Panc1 (cell line): ENCODE results near the gene ABCC3. TPM values are rescaled to one million over a fixed set of nuclear protein-coding genes. Genes with fewer than 3 reads are reported as not detected.

Source experiments
- ATAC-seq: fragments of 200-7000 bp; cut with Tn5 transposase; 2 replicates; pipeline ENCODE4 v1.9.1; 2020; ENCODE audit warnings: mild to moderate bottlenecking, moderate library complexity
- BruUV-seq: library from RNA; stranded (reverse); fragments of 400-500 nt; replicated peaks from 2 replicates; lab custom pipeline; 2021; lab: Mats Ljungman, UMichigan
- CTCF ChIA-PET: fragments of 300-600 bp; sonication (Branson Sonifier 250); formaldehyde crosslinking; loops from one replicate; lab custom pipeline; 2022; ENCODE audit warnings: antibody characterized with exemption; lab: Charles Lee
- POLR2A ChIA-PET: fragments of 300-600 bp; sonication (Branson Sonifier 250); formaldehyde crosslinking; loops from one replicate; lab custom pipeline; 2022; ENCODE audit warnings: antibody characterized with exemption; lab: Charles Lee
- DNase-seq: peaks from one replicate; pipeline ENCODE4 v3.0.0-alpha.2; 2010; ENCODE audit warnings: low read depth, low spot score
- H3K27ac ChIP-seq: 2 replicates; pipeline ENCODE4 v1.5.1; 2011; ENCODE audit warnings: mild to moderate bottlenecking, low read length, inconsistent platforms
- H3K27me3 ChIP-seq: fragments of 200-500 bp; sonication (Bioruptor generic); 2 replicates; pipeline ENCODE4 v1.6.0; 2014; ENCODE audit warnings: low read length, inconsistent platforms; ENCODE audit not compliant: control insufficient read depth, insufficient read depth
- H3K36me3 ChIP-seq: fragments of 200-500 bp; sonication (Bioruptor generic); 2 replicates; pipeline ENCODE4 v1.5.1; 2014; ENCODE audit warnings: inconsistent platforms, mild to moderate bottlenecking, low read length, moderate library complexity; ENCODE audit not compliant: control insufficient read depth, insufficient read depth
- H3K4me1 ChIP-seq: 2 replicates; pipeline ENCODE4 v1.5.1; 2011; ENCODE audit warnings: inconsistent platforms, mild to moderate bottlenecking, low read length, moderate library complexity; ENCODE audit not compliant: control insufficient read depth, insufficient read depth
- H3K4me3 ChIP-seq, 2 experiments: 2 replicates each; pipeline ENCODE4 v1.5.1; 2011 to 2012; ENCODE audit warnings: low read depth in 2 of 2, low read length in 2 of 2, mild to moderate bottlenecking in 2 of 2, inconsistent platforms in 1 of 2, moderate library complexity in 1 of 2
- H3K9me3 ChIP-seq: fragments of 200-500 bp; sonication (Bioruptor generic); 2 replicates; pipeline ENCODE4 v1.5.1; 2014; ENCODE audit warnings: low read depth, mild to moderate bottlenecking, inconsistent platforms, low read length, moderate library complexity; ENCODE audit not compliant: control insufficient read depth, insufficient read depth
- CTCF ChIP-seq: fragments of 450-650 bp; IDR thresholded peaks from 2 replicates; pipeline ENCODE4 v1.5.1; 2017; ENCODE audit warnings: mild to moderate bottlenecking
- POLR2AphosphoS5 ChIP-seq: IDR thresholded peaks from 2 replicates; pipeline ENCODE4 v1.6.1; 2012; ENCODE audit warnings: mild to moderate bottlenecking, low read depth, low read length, moderate library complexity
- REST ChIP-seq, 2 experiments: IDR thresholded peaks; 2 replicates each; pipeline ENCODE4 v1.6.1; 2011 to 2012; ENCODE audit warnings: low read depth in 2 of 2, control low read depth in 1 of 2, low read length in 1 of 2, mild to moderate bottlenecking in 1 of 2, moderate library complexity in 1 of 2; ENCODE audit not compliant: insufficient read depth in 1 of 2
- SIN3A ChIP-seq: IDR thresholded peaks from 2 replicates; pipeline ENCODE4 v1.6.1; 2012; ENCODE audit warnings: low read depth, mild to moderate bottlenecking, low read length, moderate library complexity, borderline replicate concordance; ENCODE audit not compliant: insufficient read depth
- TCF7L2 ChIP-seq: IDR thresholded peaks from 2 replicates; pipeline ENCODE4 v1.6.1; 2011; ENCODE audit warnings: mild to moderate bottlenecking, low read depth, low read length, inconsistent platforms
- in situ Hi-C: cut with HindIII; loops from 2 replicates; pipeline ENCODE4 v1.10.0; 2016; ENCODE audit warnings: low sequenced_read_pairs, low pct_unique_long_range_greater_than_20kb
- intact Hi-C: fragments of 100-400 bp; cut with micrococcal nuclease; formaldehyde crosslinking; loops from one replicate; pipeline ENCODE4 v1.10.0; 2022; ENCODE audit not compliant: unreplicated experiment
- total RNA-seq: library from RNA; stranded (reverse); gene quantifications from one replicate; pipeline ENCODE4 v1.2.1, GENCODE V29; 2021; ENCODE audit not compliant: unreplicated experiment

The ABCC3 gene
- total RNA-seq, 1 experiment from 2014 or later, result 128 TPM

GRCh38 chr17:50735287-50735686, 100.6 kb downstream of the ABCC3 start:
- Histone ChIP-seq H3K9me3 (no peaks in the 10 kb centered on the region), H3K36me3 (peaks cover 25% of the 10 kb centered on the region), H3K27me3 (no peaks in the 10 kb centered on the region), H3K27ac (no peak overlapping the region), H3K4me1 (peaks cover 16% of the 10 kb centered on the region), H3K4me3 (no peak overlapping the region)
- TF ChIP-seq POLR2AphosphoS5, result no peak
- no peak for TF ChIP-seq REST (IDR thresholded peaks at IDR 0.05; ENCODE audit: insufficient read depth in 1 of 2, low read depth in 2 of 2, low read length in 1 of 2)
- TF ChIP-seq SIN3A, result no peak
- no peak for TF ChIP-seq TCF7L2
- no peak for TF ChIP-seq CTCF
- CTCF ChIA-PET, result no interaction called here
- POLR2A ChIA-PET, result no interaction called here
- ATAC-seq (no peak), DNase-seq (no peak)
- intact Hi-C loops (no loop called here), in situ Hi-C loops (no loop called here)
- BruUV-seq, result no TSS peak

GRCh38 chr17:50737118-50737698, 102.5 kb downstream of the ABCC3 start:
- in situ Hi-C loops, result no loop called here
- H3K4me1 ChIP-seq, result peaks cover 2% of the 10 kb centered on the region; the same call in 1 of the 2 replicates
- CTCF ChIA-PET, result no interaction called here
- DNase-seq (no peak), ATAC-seq (no peak)
- TF ChIP-seq REST (IDR thresholded peaks at IDR 0.05; ENCODE audit: insufficient read depth in 1 of 2, low read depth in 2 of 2, low read length in 1 of 2) (no peak), CTCF (no peak), SIN3A (no peak), POLR2AphosphoS5 (no peak), TCF7L2 (no peak)
- POLR2A ChIA-PET, result no interaction called here
- H3K36me3 ChIP-seq, result peaks cover 38% of the 10 kb centered on the region
- BruUV-seq, result no TSS peak
- H3K27ac ChIP-seq, result no peak overlapping the region
- intact Hi-C loops, result no loop called here
- no peak overlapping the region for H3K4me3 ChIP-seq
- H3K27me3 ChIP-seq, result no peaks in the 10 kb centered on the region
- no peaks in the 10 kb centered on the region for H3K9me3 ChIP-seq
